HS-5 (cell line): ENCODE results near the gene PLPP3.

Source experiments
- DNase-seq: peaks from one replicate; pipeline ENCODE4 v3.0.0-alpha.2; 2012; ENCODE audit warnings: low read depth

PLPP3 gene

GRCh38 chr1:56547473-56547872, 31.9 kb downstream of the PLPP3 start:
- DNase-seq: no peak

- no peak for DNase-seq
These were observed 33.7 kb downstream of the PLPP3 start for GRCh38 chr1:56545711-56546110.

DNA sequence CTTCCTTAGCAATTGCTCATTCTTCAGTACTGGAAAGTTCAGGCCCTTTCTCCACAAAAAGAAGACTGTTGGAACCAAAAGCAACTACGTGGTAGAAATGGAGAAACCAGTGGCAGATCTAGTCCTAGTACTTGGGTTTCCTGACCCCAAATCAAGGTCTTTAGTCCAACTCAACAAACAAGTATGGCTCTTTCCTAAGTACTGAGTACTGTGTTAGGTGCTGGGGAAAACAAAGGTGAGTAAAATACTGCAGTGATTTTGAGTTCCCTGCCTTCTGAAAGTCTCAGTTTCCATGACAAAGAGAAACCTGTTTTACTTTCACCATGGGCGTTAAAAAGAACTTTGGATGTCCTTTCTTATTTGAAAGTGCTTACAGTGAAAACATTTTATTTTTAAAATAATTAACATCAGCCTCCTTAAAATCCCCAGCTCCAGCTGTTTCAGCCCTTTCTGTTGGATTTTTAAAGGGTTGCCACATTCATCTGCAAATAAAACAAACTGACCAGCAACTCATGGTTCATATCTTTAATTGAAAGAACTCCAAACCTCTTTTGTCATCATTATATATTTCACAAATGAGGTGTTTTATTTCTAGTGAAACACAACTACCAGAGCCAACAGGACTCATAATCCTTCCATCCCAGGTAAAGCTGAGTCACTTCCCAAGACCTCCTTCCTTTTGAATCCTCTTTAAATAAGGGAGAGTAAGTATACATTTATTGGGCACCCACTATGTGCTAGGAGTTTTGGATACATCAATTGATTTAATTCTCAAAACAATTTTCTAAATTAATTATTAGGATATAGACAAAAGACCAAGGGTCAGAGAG, 35.4 kb downstream of the PLPP3 start:
- no peak for DNase-seq

DNA sequence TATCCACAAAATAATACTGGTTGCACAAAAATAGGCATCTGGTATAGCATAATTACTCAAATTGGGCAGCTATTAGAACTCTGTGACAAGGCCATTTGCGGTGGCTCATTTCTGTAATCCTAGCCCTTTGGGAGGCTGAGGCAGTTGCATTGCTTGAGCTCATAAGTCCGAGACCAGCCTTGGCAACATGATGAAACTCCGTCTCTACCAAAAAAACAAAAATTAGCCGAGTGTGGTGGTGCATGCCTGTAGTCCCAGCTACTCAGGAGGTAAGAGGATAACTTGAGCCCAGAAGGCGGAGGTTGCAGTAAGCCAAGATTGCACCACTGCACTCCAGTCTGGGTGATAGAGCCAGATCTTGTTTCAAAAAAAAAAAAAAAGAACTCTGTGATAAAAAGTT, 36.7 kb downstream of the PLPP3 start:
- DNase-seq: no peak

DNA sequence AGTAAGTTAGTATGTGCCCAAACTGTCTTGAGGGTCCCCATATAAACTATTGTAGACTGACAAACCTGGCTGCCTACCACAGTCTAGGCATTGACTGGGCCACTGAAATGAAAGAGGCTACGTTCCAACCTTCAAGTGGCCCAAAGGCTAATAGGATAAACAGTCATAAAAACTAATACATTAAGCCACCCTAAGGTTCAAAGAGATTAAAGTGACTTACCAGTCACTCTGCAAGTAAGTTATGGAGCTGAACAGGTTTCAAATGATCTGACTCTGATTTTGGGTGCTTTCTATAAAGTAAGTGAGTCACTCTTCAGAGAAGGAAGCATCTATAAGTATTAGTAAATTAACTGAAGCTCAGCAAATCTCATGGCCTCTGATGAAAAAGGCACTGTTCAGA, 38.0 kb downstream of the PLPP3 start:
- DNase-seq: no peak

- no peak for DNase-seq
These were observed 38.9 kb downstream of the PLPP3 start for GRCh38 chr1:56540467-56540866.

GRCh38 chr1:56539520-56539931, 39.8 kb downstream of the PLPP3 start:
- DNase-seq: no peak

GRCh38 chr1:56538532-56538931, 40.8 kb downstream of the PLPP3 start:
- no peak for DNase-seq

GRCh38 chr1:56537660-56538059, 41.7 kb downstream of the PLPP3 start:
- no peak for DNase-seq

GRCh38 chr1:56535939-56536338, 43.4 kb downstream of the PLPP3 start:
- no peak for DNase-seq

DNA sequence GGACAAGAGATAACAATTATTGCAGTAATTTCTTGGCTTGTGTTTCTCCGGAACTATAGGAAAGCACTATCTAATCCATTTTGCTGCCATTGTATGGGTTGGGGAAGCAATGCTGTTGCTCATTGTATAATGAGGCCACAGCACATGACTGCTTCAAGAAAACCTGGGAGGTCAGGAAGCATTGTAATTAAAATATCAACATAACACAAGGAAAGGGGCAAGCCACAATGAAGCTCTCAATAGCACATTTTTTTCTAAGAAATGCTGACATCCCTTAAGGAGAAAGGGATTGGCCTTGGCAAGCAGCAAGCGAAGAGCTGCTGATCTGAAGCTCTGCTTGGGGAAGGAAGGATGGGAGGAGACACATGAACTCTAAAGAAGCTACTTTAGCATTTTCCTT, 44.0 kb downstream of the PLPP3 start:
- DNase-seq: no peak

DNA sequence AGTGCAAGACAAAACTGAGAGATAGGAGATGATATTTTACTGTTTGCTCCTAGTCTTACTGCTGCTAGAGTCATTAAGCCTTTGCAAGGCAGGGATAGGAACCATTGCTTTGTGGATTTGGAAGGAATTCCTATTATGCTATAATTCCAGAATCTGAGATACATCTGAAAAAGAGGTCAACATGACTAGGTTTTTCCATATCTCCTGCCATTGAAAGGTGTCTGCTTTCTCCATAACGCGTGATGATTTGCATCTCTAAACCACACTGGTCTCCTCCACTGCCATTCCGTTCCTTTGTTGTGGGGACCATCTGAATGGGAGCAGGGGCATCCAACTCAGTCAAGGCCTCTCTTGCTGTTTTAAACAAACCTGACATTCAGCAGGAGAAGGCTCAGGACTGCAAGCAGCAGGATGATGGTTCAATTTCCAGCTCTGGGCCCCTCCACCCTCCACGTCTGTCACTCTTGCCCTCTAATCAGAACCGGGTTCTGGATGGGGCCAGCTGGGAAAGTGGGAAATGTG, 45.2 kb downstream of the PLPP3 start:
- no peak for DNase-seq

- no peak for DNase-seq
These were observed 45.7 kb downstream of the PLPP3 start for GRCh38 chr1:56533621-56534020.

DNA sequence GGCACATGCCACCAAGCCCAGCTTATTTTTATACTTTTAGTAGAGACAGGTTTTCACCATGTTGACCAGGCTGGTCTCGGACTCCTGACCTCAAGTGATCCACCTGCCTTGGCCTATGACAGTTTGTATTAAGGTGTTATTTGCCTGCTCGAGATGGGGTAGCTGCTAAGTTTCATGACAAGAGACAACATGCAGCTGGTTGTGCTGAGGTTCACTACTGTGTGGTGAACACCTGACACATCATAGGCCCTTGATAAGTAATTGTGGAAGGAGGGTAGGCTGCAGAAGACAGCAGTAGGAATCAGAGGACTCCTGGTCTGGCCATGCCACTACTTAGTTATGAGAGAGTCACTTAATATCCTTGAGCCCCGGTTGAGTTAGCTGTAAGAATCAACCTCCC, 46.2 kb downstream of the PLPP3 start:
- no peak for DNase-seq

DNA sequence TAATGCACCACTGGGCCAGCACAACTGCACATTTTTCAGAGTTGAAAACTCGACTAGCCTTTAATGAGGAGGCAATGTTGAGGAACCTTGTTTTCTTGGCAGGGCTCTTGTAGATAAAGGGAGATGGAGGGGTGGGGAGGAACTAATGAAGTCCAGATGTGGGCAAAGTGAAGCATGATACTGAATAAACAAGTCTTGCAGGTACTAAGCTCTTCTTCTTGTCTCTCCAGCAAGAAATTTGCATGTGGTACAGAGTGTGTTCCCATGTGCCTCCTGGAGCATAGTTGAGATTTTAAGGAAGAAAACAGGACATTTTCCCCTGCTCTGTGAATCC, 47.0 kb downstream of the PLPP3 start:
- DNase-seq: no peak

DNA sequence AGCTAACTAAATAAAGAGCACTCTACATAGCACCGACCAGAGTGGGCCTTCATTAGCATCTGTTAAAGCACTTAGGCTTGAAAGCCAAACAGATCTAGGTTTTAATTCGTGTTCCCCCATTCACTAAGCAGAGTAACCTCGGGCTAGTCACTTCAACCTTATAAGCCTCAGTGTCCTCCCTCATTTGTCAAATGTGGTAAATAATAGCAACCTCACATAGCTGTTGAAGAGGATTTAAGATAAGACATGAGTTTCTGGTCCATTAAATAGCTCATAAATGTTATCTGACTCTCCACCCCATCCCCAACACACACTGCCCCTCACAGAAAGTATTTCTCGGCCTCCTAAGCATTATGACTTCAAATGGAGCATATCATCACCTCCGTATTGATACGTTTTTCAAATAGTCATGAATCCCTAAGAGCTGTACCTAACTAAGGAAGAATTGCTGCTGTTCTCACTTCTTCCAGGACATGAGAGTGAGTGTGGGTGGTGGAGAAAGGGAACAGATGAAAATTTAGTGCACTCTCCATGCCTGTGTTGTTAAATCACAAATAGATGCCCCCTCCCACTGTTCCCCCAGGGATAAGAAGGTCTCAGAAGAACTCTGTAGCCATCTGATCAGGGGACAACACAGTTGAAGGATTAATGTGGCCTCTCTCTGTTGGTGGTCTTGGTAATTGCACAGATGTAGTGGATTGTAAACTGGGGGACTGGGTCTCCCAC, 47.6 kb downstream of the PLPP3 start:
- no peak for DNase-seq

DNA sequence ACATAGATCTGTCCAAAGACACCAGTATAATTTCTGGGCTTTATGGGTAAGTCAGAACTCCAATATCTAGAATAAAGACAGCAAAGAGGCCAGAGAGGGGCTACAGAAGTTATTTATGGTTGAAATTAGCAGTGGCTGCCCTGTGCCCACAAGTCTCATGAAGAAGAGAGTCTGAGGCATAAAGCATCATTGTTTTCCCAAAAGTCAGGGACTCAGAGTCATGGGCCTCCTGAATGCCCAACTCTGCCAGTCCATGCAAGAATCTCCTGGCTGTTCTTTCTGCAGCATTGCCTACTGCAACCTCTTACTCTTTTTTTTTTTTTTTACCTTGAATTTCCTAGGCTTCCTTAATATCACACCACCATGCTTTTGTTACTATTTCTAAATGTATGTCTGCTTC, 49.6 kb downstream of the PLPP3 start:
- DNase-seq: no peak

GRCh38 chr1:56527548-56528302, 51.6 kb downstream of the PLPP3 start:
- DNase-seq: no peak

- no peak for DNase-seq
These were observed 52.7 kb downstream of the PLPP3 start for GRCh38 chr1:56526571-56527174.

DNA sequence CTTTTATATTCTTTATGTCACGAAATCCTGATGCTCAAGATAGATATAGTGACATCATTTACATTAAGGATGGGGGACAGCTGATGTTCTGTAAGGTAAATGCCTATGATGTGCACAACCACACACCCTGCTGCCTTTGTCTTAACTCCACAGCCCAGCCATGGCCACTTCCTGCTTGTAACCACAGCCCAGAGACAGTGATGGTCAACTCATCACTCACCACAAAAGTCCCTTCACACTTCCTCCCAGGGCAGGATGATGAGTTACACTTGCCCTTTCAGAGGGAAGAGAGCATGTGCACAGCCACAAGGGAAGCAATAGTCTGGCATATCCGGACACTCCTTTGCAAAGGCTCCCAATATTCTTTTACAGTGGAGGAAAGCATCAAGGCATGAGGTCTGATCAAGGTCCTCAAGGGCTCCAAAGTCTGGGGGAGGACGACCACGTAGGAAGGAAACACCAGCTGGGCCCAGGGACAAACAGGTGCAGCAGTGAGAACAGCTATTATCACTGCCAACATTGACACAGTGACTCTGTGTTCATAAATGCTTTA, 53.8 kb downstream of the PLPP3 start:
- DNase-seq: peak; percentile 35

- no peak for DNase-seq
These were observed 55.1 kb downstream of the PLPP3 start for GRCh38 chr1:56524263-56524662.

- no peak for DNase-seq
These were observed 56.7 kb downstream of the PLPP3 start for GRCh38 chr1:56522680-56523079.
